Posterior vena cava (tissue), 2 donors: ENCODE measurements around the gene S1PR4. TPM values are rescaled to one million over a fixed set of nuclear protein-coding genes. Genes with fewer than 3 reads are reported as not detected.
"Not testable (repeated sequence)": the region's sequence is repeated elsewhere in the genome, so short reads cannot be mapped to it uniquely, and the experiment has no call there.

Experiments used
- DNase-seq: peaks from one replicate; pipeline ENCODE4 v3.0.0-alpha.2; 2020; ENCODE audit warnings: low spot score
- intact Hi-C, 2 donors: fragments of 100-400 bp; cut with DNase I; formaldehyde crosslinking; loops; one replicate each; pipeline versions ENCODE4 v1.14.1 to v1.14.2; 2022 to 2023
- total RNA-seq, 2 donors: library from RNA; stranded (reverse); fragmentation: NEBNext Ultra II Directional; extraction: Animal tissue kit (Norgen Biotek cat#: 25700); gene quantifications; one replicate each; pipeline ENCODE4 v1.2.1, GENCODE V29; 2021
- donor health status: DM: yes; HTN: yes; CAD: no.
- donor health status: DM: yes; HTN: yes; CAD: no.

S1PR4 gene
- total RNA-seq, 2 donors from 2014 or later, result 1.7 to 3.1 TPM

GRCh38 chr19:3190921-3191805 is 12.6 kb downstream of the S1PR4 start:
- intact Hi-C loops, result no loop called here
- DNase-seq, result no peak

- DNase-seq, intact Hi-C loops: not testable (repeated sequence)
Observed at GRCh38 chr19:3191806-3192104, 13.2 kb downstream of the S1PR4 start.

- DNase-seq, result no peak
- intact Hi-C loops, result no loop called here
Observed at GRCh38 chr19:3192228-3192635, 13.7 kb downstream of the S1PR4 start.

GRCh38 chr19:3192684-3193083 is 14.1 kb downstream of the S1PR4 start:
- no peak for DNase-seq
- intact Hi-C loops, result no loop called here

- DNase-seq, result no peak
Observed at GRCh38 chr19:3193256-3194105, 14.9 kb downstream of the S1PR4 start.

GRCh38 chr19:3194106-3195087 is 15.8 kb downstream of the S1PR4 start:
- no peak for DNase-seq
- intact Hi-C loops, result no loop called here

More at GRCh38 chr19:3193256-3194105, 14.9 kb downstream of the S1PR4 start:
- intact Hi-C loops, result no loop called here

- no peak for DNase-seq
- intact Hi-C loops, result no loop called here
Observed at GRCh38 chr19:3196064-3196932, 17.7 kb downstream of the S1PR4 start.

- intact Hi-C loops, result no loop called here
- no peak for DNase-seq
Observed at GRCh38 chr19:3196933-3197205, 18.3 kb downstream of the S1PR4 start.

- intact Hi-C loops, result no loop called here
- DNase-seq, result no peak
Observed at GRCh38 chr19:3198901-3199700, 20.5 kb downstream of the S1PR4 start.

- DNase-seq, result no peak
- intact Hi-C loops, result no loop called here
Observed at GRCh38 chr19:3201072-3201700, 22.6 kb downstream of the S1PR4 start.

- no peak for DNase-seq
- intact Hi-C loops, result no loop called here
Observed at GRCh38 chr19:3201911-3202310, 23.3 kb downstream of the S1PR4 start.

GRCh38 chr19:3202346-3202745 is 23.8 kb downstream of the S1PR4 start:
- intact Hi-C loops, result no loop called here
- no peak for DNase-seq

GRCh38 chr19:3202895-3203294 is 24.3 kb downstream of the S1PR4 start:
- intact Hi-C loops, result not testable (repeated sequence)

GRCh38 chr19:3203805-3204645 is 25.5 kb downstream of the S1PR4 start:
- peak; percentile 79 for DNase-seq
- intact Hi-C loops, result no loop called here

More at GRCh38 chr19:3202895-3203294, 24.3 kb downstream of the S1PR4 start:
- not testable (repeated sequence) for DNase-seq

GRCh38 chr19:3204646-3205275 is 26.2 kb downstream of the S1PR4 start:
- no peak for DNase-seq
- intact Hi-C loops, result no loop called here
